Endodermal cell (in vitro differentiated cells): ENCODE measurements around the gene CEMP1. TPM values are rescaled to one million over a fixed set of nuclear protein-coding genes. Genes with fewer than 3 reads are reported as not detected.

Source experiments
- DNase-seq: peaks from one replicate; pipeline ENCODE4 v3.0.0-alpha.2; 2017
- H3K27ac ChIP-seq: 2 replicates; pipeline ENCODE4 v1.5.1; 2013; ENCODE audit warnings: mild to moderate bottlenecking, low read depth, low read length, moderate library complexity
- H3K27me3 ChIP-seq: 2 replicates; pipeline ENCODE4 v1.6.1; 2013; ENCODE audit warnings: mild to moderate bottlenecking, low read length, moderate library complexity; ENCODE audit not compliant: insufficient read depth, control insufficient read depth, poor library complexity, severe bottlenecking
- H3K36me3 ChIP-seq: 2 replicates; pipeline ENCODE4 v1.7.0; 2013; ENCODE audit warnings: mild to moderate bottlenecking, low read length, moderate library complexity; ENCODE audit not compliant: control insufficient read depth, insufficient read depth
- H3K4me1 ChIP-seq: one replicate; pipeline ENCODE4 v1.7.0; 2013; ENCODE audit warnings: low read length; ENCODE audit not compliant: control insufficient read depth, insufficient read depth
- H3K4me3 ChIP-seq: 2 replicates; pipeline ENCODE4 v1.5.1; 2013; ENCODE audit warnings: mild to moderate bottlenecking, low read length, moderate library complexity
- H3K9ac ChIP-seq: 2 replicates; pipeline ENCODE4 v1.6.1; 2013; ENCODE audit warnings: mild to moderate bottlenecking, low read length, moderate library complexity; ENCODE audit not compliant: poor library complexity, severe bottlenecking; ENCODE audit errors: extremely low read depth
- H3K9me3 ChIP-seq: 2 replicates; pipeline ENCODE4 v1.6.1; 2013; ENCODE audit warnings: mild to moderate bottlenecking, low read length, moderate library complexity; ENCODE audit not compliant: control insufficient read depth
- H3K27ac Mint-ChIP-seq: 2 replicates; pipeline ENCODE4 v1.8.0; 2020; ENCODE audit warnings: mixed read lengths
- H3K27me3 Mint-ChIP-seq: 2 replicates; pipeline ENCODE4 v1.8.0; 2021; ENCODE audit warnings: mild to moderate bottlenecking, mixed read lengths; ENCODE audit not compliant: insufficient read depth
- H3K36me3 Mint-ChIP-seq: 2 replicates; pipeline ENCODE4 v1.8.0; 2020; ENCODE audit warnings: low read depth, mixed read lengths
- H3K4me1 Mint-ChIP-seq: 2 replicates; pipeline ENCODE4 v1.8.0; 2020; ENCODE audit warnings: mixed read lengths
- H3K4me3 Mint-ChIP-seq: 2 replicates; pipeline ENCODE4 v1.8.0; 2020; ENCODE audit warnings: mild to moderate bottlenecking, moderate library complexity, mixed read lengths
- H3K9me3 Mint-ChIP-seq: 2 replicates; pipeline ENCODE4 v1.8.0; 2020; ENCODE audit warnings: mild to moderate bottlenecking, mixed read lengths
- CTCF ChIP-seq: fragments of 200-600 bp; sonication (generic); conservative IDR thresholded peaks from 2 replicates; pipeline ENCODE4 v1.5.0; 2021; ENCODE audit warnings: antibody characterized with exemption, mild to moderate bottlenecking
- WGBS, 2 experiments: methylation state at CpG; one replicate each; pipeline versions ENCODE4 v1.1.5 to v1.1.7; 2013; ENCODE audit warnings: missing lambda C conversion rate in 2 of 2, mixed read lengths in 1 of 2; ENCODE audit not compliant: insufficient coverage in 1 of 2, insufficient read length in 1 of 2; 5-methylcytosine and 5-hydroxymethylcytosine counted together
- total RNA-seq, 2 donors: library from RNA; stranded (reverse); fragmentation: NEBNext Ultra II Directional in 1 of 2; extraction: Animal tissue kit (Norgen Biotek cat#: 25700) in 1 of 2; gene quantifications; 2 replicates in 1 of 2; 3 replicates in 1 of 2; pipeline ENCODE4 v1.2.1, GENCODE V29; 2021

The CEMP1 gene
- total RNA-seq, 2 donors from 2014 or later: 0.24 TPM; not detected in 1

GRCh38 chr16:2524339-2524938 is 6.8 kb downstream of the CEMP1 start:
- no peak overlapping the region for H3K4me3 ChIP-seq
- H3K4me1 Mint-ChIP-seq: peaks cover 14% of the 10 kb centered on the region
- H3K4me3 Mint-ChIP-seq: no peak overlapping the region
- no peaks in the 10 kb centered on the region for H3K27me3 Mint-ChIP-seq
- H3K9me3 ChIP-seq: no peaks in the 10 kb centered on the region
- peaks cover 36% of the 10 kb centered on the region for H3K36me3 Mint-ChIP-seq
- peak overlapping the region; percentile 79 for H3K27ac Mint-ChIP-seq
- no peak overlapping the region for H3K27ac ChIP-seq
- H3K4me1 ChIP-seq: peaks cover 8% of the 10 kb centered on the region
- WGBS, 2 experiments: 90 to 91% methylated on average over 5 to 9 of the region's 9 CpGs
- DNase-seq: no peak
- H3K9ac ChIP-seq: no peak overlapping the region
- no peaks in the 10 kb centered on the region for H3K9me3 Mint-ChIP-seq
- TF ChIP-seq CTCF: peak; percentile 54
- no peaks in the 10 kb centered on the region for H3K27me3 ChIP-seq
- H3K36me3 ChIP-seq: peaks cover 57% of the 10 kb centered on the region

GRCh38 chr16:2523801-2524231 is 7.4 kb downstream of the CEMP1 start:
- H3K27me3 Mint-ChIP-seq: no peaks in the 10 kb centered on the region

GRCh38 chr16:2520784-2521531 is 10.2 kb downstream of the CEMP1 start:
- no peak for TF ChIP-seq CTCF
- 29 to 50% methylated on average over 21 to 39 of the region's 41 CpGs for WGBS, 2 experiments
- Histone ChIP-seq H3K4me3 (peak overlapping the region; percentile 88), H3K27ac (no peak overlapping the region), H3K27me3 (no peaks in the 10 kb centered on the region), H3K9me3 (no peaks in the 10 kb centered on the region), H3K4me1 (peaks cover 8% of the 10 kb centered on the region), H3K36me3 (peaks cover 52% of the 10 kb centered on the region), H3K9ac (peak overlapping the region; percentile 83)
- Mint-ChIP-seq H3K4me1 (peaks cover 27% of the 10 kb centered on the region), H3K27ac (peak overlapping the region; percentile 93), H3K9me3 (no peaks in the 10 kb centered on the region), H3K4me3 (peak overlapping the region; percentile 73), H3K36me3 (peaks cover 42% of the 10 kb centered on the region), H3K27me3 (no peaks in the 10 kb centered on the region)
- DNase-seq: peak; percentile 70

More at GRCh38 chr16:2523801-2524231, 7.4 kb downstream of the CEMP1 start:
- Histone ChIP-seq H3K27me3 (no peaks in the 10 kb centered on the region), H3K4me3 (no peak overlapping the region), H3K9me3 (no peaks in the 10 kb centered on the region), H3K27ac (no peak overlapping the region), H3K9ac (no peak overlapping the region), H3K36me3 (peaks cover 57% of the 10 kb centered on the region), H3K4me1 (peaks cover 8% of the 10 kb centered on the region)
- no peak for TF ChIP-seq CTCF
- no peak for DNase-seq
- Mint-ChIP-seq H3K4me1 (peaks cover 17% of the 10 kb centered on the region), H3K4me3 (no peak overlapping the region), H3K27ac (peak overlapping the region; percentile 87), H3K9me3 (no peaks in the 10 kb centered on the region), H3K36me3 (peaks cover 33% of the 10 kb centered on the region)
- WGBS, 2 experiments: 87 to 97% methylated on average over 3 to 6 of the region's 6 CpGs
